CD8-positive, alpha-beta memory T cell (primary cell): Measurements from ENCODE around the gene TREM1. TPM values are rescaled to one million over a fixed set of nuclear protein-coding genes. Genes with fewer than 3 reads are reported as not detected.
A peak's percentile ranks its signal among the peaks of the same experiment; 100 is the strongest.

Experiments
- CTCF ChIA-PET: fragments of 350-600 bp; sonication (Branson Sonifier 250); formaldehyde crosslinking; loops from one replicate; lab custom pipeline; 2021; ENCODE audit warnings: antibody characterized with exemption; lab: Charles Lee
- POLR2A ChIA-PET: fragments of 350-600 bp; sonication (Branson Sonifier 250); formaldehyde crosslinking; loops from one replicate; lab custom pipeline; 2021; ENCODE audit warnings: antibody characterized with exemption; lab: Charles Lee
- DNase-seq, 5 donors: peaks; one replicate each; pipeline versions ENCODE4 v3.0.0 to v3.0.0-alpha.2; 2020 to 2022; ENCODE audit warnings: mixed read lengths in 1 of 5
- H3K27ac ChIP-seq: one replicate; pipeline ENCODE4 v1.7.0; 2013; ENCODE audit warnings: low read depth, mild to moderate bottlenecking, low read length, moderate library complexity
- H3K27me3 ChIP-seq: 2 replicates; pipeline ENCODE4 v1.7.0; 2013; ENCODE audit warnings: low read length, mild to moderate bottlenecking; ENCODE audit not compliant: insufficient read depth, poor library complexity, severe bottlenecking
- H3K36me3 ChIP-seq: 2 replicates; pipeline ENCODE4 v1.7.0; 2013; ENCODE audit warnings: mild to moderate bottlenecking, low read length, moderate library complexity; ENCODE audit not compliant: insufficient read depth
- H3K4me1 ChIP-seq: 2 replicates; pipeline ENCODE4 v1.7.0; 2013; ENCODE audit warnings: mild to moderate bottlenecking, low read length, moderate library complexity; ENCODE audit not compliant: insufficient read depth
- H3K4me3 ChIP-seq: 2 replicates; pipeline ENCODE4 v1.7.0; 2013; ENCODE audit warnings: mild to moderate bottlenecking, low read length
- H3K9me3 ChIP-seq: 2 replicates; pipeline ENCODE4 v1.7.0; 2013; ENCODE audit warnings: mild to moderate bottlenecking, low read length
- H3K27ac Mint-ChIP-seq, 8 donors: one replicate each; pipeline ENCODE4 v1.8.0; 2020 to 2021; ENCODE audit warnings: mixed read lengths in 8 of 8, mild to moderate bottlenecking in 6 of 8, inconsistent platforms in 3 of 8, moderate library complexity in 3 of 8
- H3K27me3 Mint-ChIP-seq, 2 donors: one replicate each; pipeline ENCODE4 v1.8.0; 2020 to 2021; ENCODE audit warnings: mixed read lengths in 2 of 2, mild to moderate bottlenecking in 1 of 2, moderate library complexity in 1 of 2
- H3K36me3 Mint-ChIP-seq, 3 donors: one replicate each; pipeline ENCODE4 v1.8.0; 2020 to 2021; ENCODE audit warnings: mixed read lengths in 3 of 3, inconsistent platforms in 1 of 3, mild to moderate bottlenecking in 1 of 3
- H3K4me1 Mint-ChIP-seq, 3 donors: one replicate each; pipeline ENCODE4 v1.8.0; 2020 to 2021; ENCODE audit warnings: mixed read lengths in 3 of 3, inconsistent platforms in 1 of 3, mild to moderate bottlenecking in 1 of 3
- H3K4me3 Mint-ChIP-seq, 7 donors: one replicate each; pipeline ENCODE4 v1.8.0; 2020 to 2021; ENCODE audit warnings: mixed read lengths in 7 of 7, mild to moderate bottlenecking in 6 of 7, moderate library complexity in 4 of 7, inconsistent platforms in 2 of 7
- H3K9me3 Mint-ChIP-seq, 5 donors: one replicate each; pipeline ENCODE4 v1.8.0; 2020 to 2022; ENCODE audit warnings: mixed read lengths in 5 of 5, mild to moderate bottlenecking in 3 of 5, moderate library complexity in 2 of 5, inconsistent platforms in 1 of 5
- polyA plus RNA-seq: library from polyadenylated mRNA; unstranded; fragments of 300-500 nt; fragmentation: Illumina TruSeq; gene quantifications from one replicate; pipeline ENCODE4 v1.2.3, GENCODE V29; 2021
- total RNA-seq, 2 experiments: library from RNA; stranded (reverse); gene quantifications; one replicate each; pipeline ENCODE4 v1.2.3, GENCODE V29; 2021

The TREM1 gene
- total and polyA plus RNA-seq, 3 experiments from 2014 or later: not detected

GRCh38 chr6:41278699-41279405, 7.6 kb downstream of the TREM1 start:
- Mint-ChIP-seq H3K4me3 (no peak overlapping the region), H3K36me3 (peaks cover 0 to 3% (median 0%) of the 10 kb centered on the region in 3 donors), H3K27me3 (peaks cover 8 to 20% of the 10 kb centered on the region in 2 donors), H3K4me1 (peaks cover 7 to 10% (median 8%) of the 10 kb centered on the region in 3 donors), H3K9me3 (peaks cover 0 to 2% (median 0%) of the 10 kb centered on the region in 5 donors), H3K27ac (peak overlapping the region in 3 of 8 donors; percentile 29 to 80 (median 37))
- no peaks in the 10 kb centered on the region for H3K27me3 ChIP-seq
- ChIA-PET POLR2A (interaction anchor here (0.7 kb wide), 1 partner anchor 268 kb away, joined by 3 read pairs; no protein-coding TSS in a partner anchor), CTCF (interaction anchor here (0.8 to 1.7 kb wide), 10 partner anchors 9 to 78 kb away, joined by 3 to 9 read pairs (median 4); partner anchors contain the start of gene TREML2)
- peak; percentile 16 to 70 (median 55) for DNase-seq
- H3K4me3 ChIP-seq: no peak overlapping the region
- peaks cover 10% of the 10 kb centered on the region for H3K4me1 ChIP-seq
- no peaks in the 10 kb centered on the region for H3K9me3 ChIP-seq
- no peak overlapping the region for H3K27ac ChIP-seq
- H3K36me3 ChIP-seq: no peaks in the 10 kb centered on the region

- Histone ChIP-seq H3K4me1 (peaks cover 10% of the 10 kb centered on the region), H3K4me3 (no peak overlapping the region), H3K9me3 (no peaks in the 10 kb centered on the region), H3K36me3 (no peaks in the 10 kb centered on the region), H3K27ac (no peak overlapping the region), H3K27me3 (no peaks in the 10 kb centered on the region)
- H3K27ac Mint-ChIP-seq: no peak overlapping the region
- POLR2A ChIA-PET: no interaction called here
- peaks cover 7 to 10% (median 8%) of the 10 kb centered on the region in 3 donors for H3K4me1 Mint-ChIP-seq
- CTCF ChIA-PET: interaction anchor here (1.5 to 1.7 kb wide), 2 partner anchors 8 to 29 kb away, joined by 7 to 9 read pairs; no protein-coding TSS in a partner anchor
- no peak overlapping the region for H3K4me3 Mint-ChIP-seq
- no peak for DNase-seq
- no peaks in the 10 kb centered on the region for H3K9me3 Mint-ChIP-seq
- H3K27me3 Mint-ChIP-seq: peaks cover 8 to 11% of the 10 kb centered on the region in 2 donors
- no peaks in the 10 kb centered on the region for H3K36me3 Mint-ChIP-seq
Measured at GRCh38 chr6:41277605-41278004, 8.9 kb downstream of the TREM1 start.

GRCh38 chr6:41275489-41275888, 11.0 kb downstream of the TREM1 start:
- ChIA-PET CTCF (no interaction called here), POLR2A (no interaction called here)
- H3K4me3 Mint-ChIP-seq: no peak overlapping the region

GRCh38 chr6:41274256-41274655, 12.2 kb downstream of the TREM1 start:
- Histone ChIP-seq H3K27me3 (no peaks in the 10 kb centered on the region), H3K4me3 (no peak overlapping the region), H3K9me3 (no peaks in the 10 kb centered on the region), H3K36me3 (no peaks in the 10 kb centered on the region), H3K27ac (no peak overlapping the region), H3K4me1 (peaks cover 16% of the 10 kb centered on the region)
- ChIA-PET CTCF (no interaction called here), POLR2A (no interaction called here)
- Mint-ChIP-seq H3K4me3 (no peak overlapping the region), H3K4me1 (peaks cover 7 to 11% (median 9%) of the 10 kb centered on the region in 3 donors), H3K9me3 (no peaks in the 10 kb centered on the region), H3K27ac (no peak overlapping the region), H3K27me3 (peaks cover 8 to 11% of the 10 kb centered on the region in 2 donors), H3K36me3 (no peaks in the 10 kb centered on the region)
- DNase-seq: no peak

More at GRCh38 chr6:41275489-41275888, 11.0 kb downstream of the TREM1 start:
- Mint-ChIP-seq H3K4me1 (peaks cover 8 to 13% (median 10%) of the 10 kb centered on the region in 3 donors), H3K27me3 (peaks cover 8 to 11% of the 10 kb centered on the region in 2 donors), H3K36me3 (no peaks in the 10 kb centered on the region), H3K27ac (no peak overlapping the region), H3K9me3 (no peaks in the 10 kb centered on the region)
- Histone ChIP-seq H3K27me3 (no peaks in the 10 kb centered on the region), H3K4me1 (peaks cover 19% of the 10 kb centered on the region), H3K9me3 (no peaks in the 10 kb centered on the region), H3K4me3 (no peak overlapping the region), H3K27ac (no peak overlapping the region), H3K36me3 (no peaks in the 10 kb centered on the region)
- DNase-seq: no peak

- H3K36me3 Mint-ChIP-seq: no peaks in the 10 kb centered on the region
- ChIA-PET CTCF (no interaction called here), POLR2A (no interaction called here)
- H3K9me3 ChIP-seq: no peaks in the 10 kb centered on the region
- H3K4me3 ChIP-seq: no peak overlapping the region
- no peak for DNase-seq
- H3K4me3 Mint-ChIP-seq: no peak overlapping the region
- H3K27me3 Mint-ChIP-seq: peaks cover 5 to 11% of the 10 kb centered on the region in 2 donors
- no peak overlapping the region for H3K27ac ChIP-seq
- H3K27me3 ChIP-seq: no peaks in the 10 kb centered on the region
- H3K36me3 ChIP-seq: no peaks in the 10 kb centered on the region
- H3K27ac Mint-ChIP-seq: no peak overlapping the region
- no peaks in the 10 kb centered on the region for H3K9me3 Mint-ChIP-seq
- H3K4me1 ChIP-seq: peaks cover 11% of the 10 kb centered on the region
- H3K4me1 Mint-ChIP-seq: peaks cover 2 to 6% (median 4%) of the 10 kb centered on the region in 3 donors
Measured at GRCh38 chr6:41273714-41274113, 12.8 kb downstream of the TREM1 start.

GRCh38 chr6:41272591-41273240, 13.8 kb downstream of the TREM1 start:
- no peak overlapping the region for H3K4me3 Mint-ChIP-seq
- DNase-seq: no peak
- CTCF ChIA-PET: no interaction called here
- no peaks in the 10 kb centered on the region for H3K36me3 Mint-ChIP-seq
- H3K27ac Mint-ChIP-seq: no peak overlapping the region
- Histone ChIP-seq H3K36me3 (no peaks in the 10 kb centered on the region), H3K4me1 (peaks cover 9% of the 10 kb centered on the region), H3K4me3 (no peak overlapping the region), H3K27me3 (no peaks in the 10 kb centered on the region), H3K27ac (no peak overlapping the region), H3K9me3 (no peaks in the 10 kb centered on the region)
- peaks cover 0 to 3% (median 2%) of the 10 kb centered on the region in 3 donors for H3K4me1 Mint-ChIP-seq
- H3K27me3 Mint-ChIP-seq: peaks cover 2 to 11% of the 10 kb centered on the region in 2 donors
- no peaks in the 10 kb centered on the region for H3K9me3 Mint-ChIP-seq
- POLR2A ChIA-PET: no interaction called here

GRCh38 chr6:41271901-41272395, 14.5 kb downstream of the TREM1 start:
- H3K4me1 ChIP-seq: peaks cover 9% of the 10 kb centered on the region
- no peaks in the 10 kb centered on the region for H3K9me3 ChIP-seq
- POLR2A ChIA-PET: no interaction called here
- H3K4me3 Mint-ChIP-seq: no peak overlapping the region
- H3K27me3 Mint-ChIP-seq: peaks cover 2 to 11% of the 10 kb centered on the region in 2 donors
- no peaks in the 10 kb centered on the region for H3K36me3 Mint-ChIP-seq
- no peak overlapping the region for H3K27ac ChIP-seq
- no peaks in the 10 kb centered on the region for H3K36me3 ChIP-seq
- CTCF ChIA-PET: no interaction called here
- H3K27ac Mint-ChIP-seq: peak overlapping the region in 3 of 8 donors; percentile 1 to 75 (median 60)
- H3K27me3 ChIP-seq: no peaks in the 10 kb centered on the region
- peaks cover 0 to 3% (median 2%) of the 10 kb centered on the region in 3 donors for H3K4me1 Mint-ChIP-seq
- no peak overlapping the region for H3K4me3 ChIP-seq
- no peaks in the 10 kb centered on the region for H3K9me3 Mint-ChIP-seq
- no peak for DNase-seq

GRCh38 chr6:41269716-41270115, 16.8 kb downstream of the TREM1 start:
- Histone ChIP-seq H3K27me3 (no peaks in the 10 kb centered on the region), H3K27ac (no peak overlapping the region), H3K36me3 (no peaks in the 10 kb centered on the region), H3K9me3 (no peaks in the 10 kb centered on the region), H3K4me1 (peaks cover 9% of the 10 kb centered on the region), H3K4me3 (no peak overlapping the region)
- ChIA-PET CTCF (interaction anchor here (0.9 to 1.6 kb wide), 2 partner anchors 9 to 15 kb away, joined by 3 to 7 read pairs; no protein-coding TSS in a partner anchor), POLR2A (no interaction called here)
- Mint-ChIP-seq H3K27ac (peak overlapping the region in 1 of 8 donors; percentile 13), H3K4me1 (peaks cover 0 to 3% (median 2%) of the 10 kb centered on the region in 3 donors), H3K9me3 (no peaks in the 10 kb centered on the region), H3K27me3 (peaks cover 0 to 2% of the 10 kb centered on the region in 2 donors), H3K36me3 (no peaks in the 10 kb centered on the region), H3K4me3 (no peak overlapping the region)
- DNase-seq: no peak
